Nephron (organoid): ENCODE data around the gene CYGB.

Experiments
- H3K27ac Mint-ChIP-seq, 3 experiments: 2 replicates each; pipeline ENCODE4 v1.8.0; 2020; ENCODE audit warnings: mixed read lengths in 3 of 3, mild to moderate bottlenecking in 2 of 3, moderate library complexity in 1 of 3
- H3K27me3 Mint-ChIP-seq: 2 replicates; pipeline ENCODE4 v1.8.0; 2021; ENCODE audit warnings: low read depth, mild to moderate bottlenecking, moderate library complexity, mixed read lengths
- H3K36me3 Mint-ChIP-seq: 2 replicates; pipeline ENCODE4 v1.8.0; 2020; ENCODE audit warnings: low read depth, mixed read lengths
- H3K4me1 Mint-ChIP-seq: 2 replicates; pipeline ENCODE4 v1.8.0; 2020; ENCODE audit warnings: mixed read lengths
- H3K4me3 Mint-ChIP-seq, 3 experiments: 2 replicates each; pipeline ENCODE4 v1.8.0; 2020; ENCODE audit warnings: mild to moderate bottlenecking in 3 of 3, mixed read lengths in 3 of 3, moderate library complexity in 2 of 3
- H3K9me3 Mint-ChIP-seq: 2 replicates; pipeline ENCODE4 v1.8.0; 2020; ENCODE audit warnings: mixed read lengths
- CTCF ChIP-seq, 3 experiments: fragments of 200-600 bp; sonication (generic); IDR thresholded peaks; one replicate each; pipeline ENCODE4 v1.5.0; 2021; ENCODE audit warnings: antibody characterized with exemption in 3 of 3; ENCODE audit not compliant: unreplicated experiment in 3 of 3

CYGB gene

GRCh38 chr17:76538941-76539570 lies 1.5 kb upstream of the CYGB start:
- Mint-ChIP-seq H3K36me3 (no peaks in the 10 kb centered on the region), H3K27me3 (peaks cover 45% of the 10 kb centered on the region), H3K4me1 (peaks cover 72% of the 10 kb centered on the region), H3K9me3 (no peaks in the 10 kb centered on the region), H3K4me3 (peak overlapping the region; percentile 71 to 86 (median 82)), H3K27ac (peak overlapping the region; percentile 27 to 68 (median 53))
- no peak for TF ChIP-seq CTCF (IDR thresholded peaks at IDR 0.05; ENCODE audit: unreplicated experiment in 3 of 3)

GRCh38 chr17:76538281-76538931 lies 897 bp upstream of the CYGB start:
- Mint-ChIP-seq H3K4me1 (peaks cover 66% of the 10 kb centered on the region), H3K4me3 (peak overlapping the region; percentile 71 to 86 (median 82)), H3K27ac (peak overlapping the region; percentile 27 to 68 (median 53)), H3K27me3 (peaks cover 41% of the 10 kb centered on the region), H3K9me3 (no peaks in the 10 kb centered on the region), H3K36me3 (no peaks in the 10 kb centered on the region)
- no peak for TF ChIP-seq CTCF (IDR thresholded peaks at IDR 0.05; ENCODE audit: unreplicated experiment in 3 of 3)

- Mint-ChIP-seq H3K36me3 (no peaks in the 10 kb centered on the region), H3K4me3 (peak overlapping the region; percentile 79 to 84 (median 80)), H3K4me1 (peaks cover 63% of the 10 kb centered on the region), H3K9me3 (no peaks in the 10 kb centered on the region), H3K27ac (no peak overlapping the region), H3K27me3 (peaks cover 35% of the 10 kb centered on the region)
- TF ChIP-seq CTCF (IDR thresholded peaks at IDR 0.05; ENCODE audit: unreplicated experiment in 3 of 3) = no peak
Observed at GRCh38 chr17:76537288-76537577, 276 bp downstream of the CYGB start.

GRCh38 chr17:76536511-76537287 lies 810 bp downstream of the CYGB start:
- Mint-ChIP-seq H3K4me1 (peaks cover 63% of the 10 kb centered on the region), H3K27ac (peak overlapping the region in 2 of 3 experiments; percentile 5 to 35), H3K27me3 (peaks cover 34% of the 10 kb centered on the region), H3K9me3 (no peaks in the 10 kb centered on the region), H3K4me3 (peak overlapping the region; percentile 71 to 80 (median 78)), H3K36me3 (no peaks in the 10 kb centered on the region)
- TF ChIP-seq CTCF (IDR thresholded peaks at IDR 0.05; ENCODE audit: unreplicated experiment in 3 of 3) = no peak

- H3K27ac Mint-ChIP-seq = peak overlapping the region in 2 of 3 experiments; percentile 34 to 35
- TF ChIP-seq CTCF (IDR thresholded peaks at IDR 0.05; ENCODE audit: unreplicated experiment in 3 of 3) = no peak
- no peaks in the 10 kb centered on the region for H3K9me3 Mint-ChIP-seq
- peaks cover 58% of the 10 kb centered on the region for H3K4me1 Mint-ChIP-seq
- no peaks in the 10 kb centered on the region for H3K36me3 Mint-ChIP-seq
- peak overlapping the region; percentile 71 to 78 (median 78) for H3K4me3 Mint-ChIP-seq
- H3K27me3 Mint-ChIP-seq = peaks cover 32% of the 10 kb centered on the region
Observed at GRCh38 chr17:76535788-76536510, 1.6 kb downstream of the CYGB start.
